ENCODE data around the gene ABI3BP.

Gene ABI3BP

GRCh38 chr3:100717063-100717462, 276.2 kb downstream of the ABI3BP start:
- no peak for DNase-seq

- no peak for DNase-seq
Observed at GRCh38 chr3:100715176-100715575, 278.0 kb downstream of the ABI3BP start.

GRCh38 chr3:100710261-100710968, 282.8 kb downstream of the ABI3BP start:
- no peak for DNase-seq

- no peak for DNase-seq
Observed at GRCh38 chr3:100709842-100710260, 283.4 kb downstream of the ABI3BP start.

- DNase-seq, result peak; percentile 92
Observed at GRCh38 chr3:100708989-100709841, 284.0 kb downstream of the ABI3BP start, which contains the start of gene TFG. Gene TFG (plus strand): TSS chr3:100709494. CDS start chr3:100713686, 4,192 bp downstream.

- no peak for DNase-seq
Observed at GRCh38 chr3:100708644-100708988, 284.6 kb downstream of the ABI3BP start.

DNA sequence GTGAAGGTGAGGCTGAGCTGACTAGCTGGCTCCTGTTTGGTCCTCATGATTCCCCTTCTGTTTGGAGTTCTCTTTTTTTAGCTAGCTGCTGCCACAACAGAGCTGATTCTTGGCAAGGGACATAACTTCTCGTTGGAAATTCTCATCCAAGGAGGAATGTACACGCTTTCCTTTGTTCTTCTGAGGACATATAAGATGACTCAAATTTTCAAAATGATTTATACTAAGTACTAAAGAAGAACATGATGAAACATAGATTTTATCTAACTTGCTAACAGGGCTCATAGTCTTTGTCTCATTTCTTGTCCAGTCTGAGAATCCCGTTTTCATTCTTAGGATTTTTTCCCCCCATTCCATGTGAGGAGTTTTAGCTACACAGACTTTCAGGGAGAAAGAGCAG, 286.9 kb downstream of the ABI3BP start:
- DNase-seq, result no peak

GRCh38 chr3:100703865-100704264, 289.4 kb downstream of the ABI3BP start:
- DNase-seq, result no peak

DNA sequence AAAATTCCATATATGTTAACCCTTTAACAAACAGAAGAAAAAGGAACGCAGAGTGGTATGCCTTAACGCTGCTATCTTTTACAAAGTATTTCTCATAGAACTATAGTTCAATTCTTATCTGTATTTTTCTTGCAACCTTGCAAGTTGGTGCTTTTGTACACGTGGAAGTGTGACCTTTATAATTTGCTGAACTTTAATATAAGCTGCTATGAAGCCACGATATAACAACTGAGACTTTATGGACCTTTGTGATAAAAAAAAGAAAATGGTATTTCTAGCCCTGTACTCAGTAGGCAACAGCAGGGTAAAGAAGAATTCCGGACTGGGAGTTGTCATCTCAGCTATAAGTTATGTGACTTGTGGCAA, 290.3 kb downstream of the ABI3BP start:
- no peak for DNase-seq

GRCh38 chr3:100702082-100702979, 290.9 kb downstream of the ABI3BP start:
- DNase-seq, result no peak

GRCh38 chr3:100700708-100701107, 292.5 kb downstream of the ABI3BP start:
- no peak for DNase-seq
